ENCODE data around the gene FADS2.

Gene FADS2

GRCh38 chr11:61828629-61829407 lies 718 bp downstream of the FADS2 start:
- DNase-seq, result peak; percentile 26

- no peak for DNase-seq
These were observed 1.7 kb downstream of the FADS2 start for GRCh38 chr11:61829806-61830205.

- no peak for DNase-seq
These were observed 2.4 kb downstream of the FADS2 start for GRCh38 chr11:61830237-61831105.

- DNase-seq, result no peak
These were observed 4.1 kb downstream of the FADS2 start for GRCh38 chr11:61832207-61832606.

- no peak for DNase-seq
These were observed 4.7 kb downstream of the FADS2 start for GRCh38 chr11:61832754-61833153.

GRCh38 chr11:61833471-61833870 lies 5.4 kb downstream of the FADS2 start:
- DNase-seq, result no peak

GRCh38 chr11:61833926-61834277 lies 5.8 kb downstream of the FADS2 start:
- DNase-seq, result no peak

GRCh38 chr11:61834278-61835048 lies 6.4 kb downstream of the FADS2 start:
- peak; percentile 65 for DNase-seq

- DNase-seq, result no peak
These were observed 8.1 kb downstream of the FADS2 start for GRCh38 chr11:61836193-61836592.

- DNase-seq, result no peak
These were observed 9.4 kb downstream of the FADS2 start for GRCh38 chr11:61837411-61838005.

GRCh38 chr11:61838501-61838900 lies 10.4 kb downstream of the FADS2 start:
- DNase-seq, result no peak

GRCh38 chr11:61838921-61839320 lies 10.8 kb downstream of the FADS2 start:
- DNase-seq, result no peak

- no peak for DNase-seq
These were observed 11.6 kb downstream of the FADS2 start for GRCh38 chr11:61839742-61840141.

- no peak for DNase-seq
These were observed 12.3 kb downstream of the FADS2 start for GRCh38 chr11:61840371-61840770.

- no peak for DNase-seq
These were observed 13.8 kb downstream of the FADS2 start for GRCh38 chr11:61841636-61842527.

- DNase-seq, result no peak
These were observed 14.4 kb downstream of the FADS2 start for GRCh38 chr11:61842528-61842820.

- no peak for DNase-seq
These were observed 16.9 kb downstream of the FADS2 start for GRCh38 chr11:61844909-61845565.

- DNase-seq, result no peak
These were observed 18.4 kb downstream of the FADS2 start for GRCh38 chr11:61846362-61847020.

GRCh38 chr11:61847914-61848581 lies 19.9 kb downstream of the FADS2 start:
- no peak for DNase-seq

GRCh38 chr11:61848631-61849030 lies 20.5 kb downstream of the FADS2 start:
- no peak for DNase-seq
